H1 (cell line): Measurements from ENCODE around the gene TSPAN17. TPM values are rescaled to one million over a fixed set of nuclear protein-coding genes. Genes with fewer than 3 reads are reported as not detected.

Experiments
- CTCF ChIA-PET: fragments of 300-600 bp; sonication (Branson Sonifier 250); formaldehyde crosslinking; loops from one replicate; lab custom pipeline; 2021; ENCODE audit not compliant: partially characterized antibody; lab: Charles Lee
- POLR2A ChIA-PET: fragments of 300-600 bp; sonication (Branson Sonifier 250); formaldehyde crosslinking; loops from one replicate; lab custom pipeline; 2021; ENCODE audit warnings: inconsistent platforms; ENCODE audit not compliant: partially characterized antibody; lab: Charles Lee
- DNase-seq, 2 experiments: peaks; one replicate each; pipeline versions ENCODE4 v3.0.0 to v3.0.0-alpha.2; 2010 to 2022; ENCODE audit warnings: low spot score in 2 of 2, low read depth in 1 of 2, mixed read lengths in 1 of 2
- FAIRE-seq: peaks from 2 replicates; lab custom pipeline; 2011; peaks lifted over from hg19 to GRCh38; lab: Jason Lieb, UNC
- H2AFZ ChIP-seq: 2 replicates; pipeline ENCODE4 v1.8.1; 2012; ENCODE audit warnings: low read length, inconsistent platforms
- H2AK5ac ChIP-seq: 2 replicates; pipeline ENCODE4 v1.6.1; 2013; ENCODE audit warnings: low read depth, low read length
- H2BK120ac ChIP-seq: replicated peaks from 2 replicates; pipeline ENCODE3; 2013; ENCODE audit warnings: low read depth, low read length, inconsistent platforms
- H2BK12ac ChIP-seq: 2 replicates; pipeline ENCODE4 v1.6.1; 2013; ENCODE audit warnings: low read depth, low read length
- H2BK15ac ChIP-seq: 2 replicates; pipeline ENCODE4 v1.6.1; 2013; ENCODE audit warnings: low read length
- H2BK20ac ChIP-seq: 2 replicates; pipeline ENCODE4 v1.6.1; 2013; ENCODE audit warnings: low read length
- H2BK5ac ChIP-seq: 2 replicates; pipeline ENCODE4 v1.6.1; 2013; ENCODE audit warnings: low read depth, low read length
- H3K14ac ChIP-seq: 2 replicates; pipeline ENCODE4 v1.6.1; 2013; ENCODE audit warnings: inconsistent platforms; ENCODE audit not compliant: insufficient read length
- H3K18ac ChIP-seq: 2 replicates; pipeline ENCODE4 v1.6.1; 2013; ENCODE audit warnings: low read length; ENCODE audit errors: extremely low read depth
- H3K23ac ChIP-seq: 2 replicates; pipeline ENCODE4 v1.6.1; 2013; ENCODE audit warnings: inconsistent platforms; ENCODE audit not compliant: insufficient read length
- H3K23me2 ChIP-seq: 2 replicates; pipeline ENCODE4 v1.6.1; 2013; ENCODE audit warnings: low read depth, low read length
- H3K27ac ChIP-seq: 2 replicates; pipeline ENCODE4 v1.6.1; 2011; ENCODE audit warnings: low read depth, low read length, inconsistent platforms
- H3K27me3 ChIP-seq, 4 experiments: replicated peaks in 1 of 4; 1 replicate in 1 of 4; 2 replicates in 3 of 4; pipeline versions ENCODE4 v1.6.1 to v1.8.1; 2011 to 2013; ENCODE audit warnings: low read length in 3 of 4, mild to moderate bottlenecking in 3 of 4, inconsistent platforms in 2 of 4, mixed read lengths in 2 of 4, moderate library complexity in 1 of 4; ENCODE audit not compliant: control insufficient read depth in 3 of 4, insufficient read depth in 3 of 4; ENCODE audit errors: extremely low read depth in 1 of 4
- H3K36me3 ChIP-seq, 4 experiments: 2 replicates each; pipeline versions ENCODE4 v1.6.1 to v1.8.1; 2011 to 2013; ENCODE audit warnings: mild to moderate bottlenecking in 4 of 4, low read length in 3 of 4, moderate library complexity in 2 of 4, control low read depth in 1 of 4, inconsistent platforms in 1 of 4; ENCODE audit not compliant: insufficient read depth in 4 of 4, control insufficient read depth in 2 of 4
- H3K4ac ChIP-seq: replicated peaks from 2 replicates; pipeline ENCODE3; 2013; ENCODE audit warnings: low read length, low read depth, mixed read lengths, inconsistent platforms; ENCODE audit not compliant: insufficient read length
- H3K4me1 ChIP-seq, 4 experiments: replicated peaks in 1 of 4; 1 replicate in 1 of 4; 2 replicates in 3 of 4; pipeline versions ENCODE4 v1.6.1 to v1.8.1; 2011 to 2013; ENCODE audit warnings: low read length in 3 of 4, inconsistent platforms in 2 of 4, mixed read lengths in 1 of 4; ENCODE audit not compliant: insufficient read depth in 4 of 4, control insufficient read depth in 3 of 4
- H3K4me2 ChIP-seq, 2 experiments: 2 replicates each; pipeline versions ENCODE4 v1.6.1 to v1.8.1; 2011 to 2013; ENCODE audit warnings: low read depth in 2 of 2, low read length in 2 of 2, control low read depth in 1 of 2, inconsistent platforms in 1 of 2, mild to moderate bottlenecking in 1 of 2; ENCODE audit not compliant: insufficient read depth in 1 of 2
- H3K4me3 ChIP-seq, 4 experiments: fragments of 200-600, 300-600 bp in 1 of 4; sonication (generic), shearing (Covaris generic), sonication (Bioruptor Twin) in 1 of 4; 2 replicates each; pipeline versions ENCODE4 v1.5.1 to v1.8.1; 2011 to 2016; ENCODE audit warnings: low read length in 4 of 4, low read depth in 3 of 4, control low read depth in 2 of 4, inconsistent platforms in 2 of 4, mild to moderate bottlenecking in 2 of 4, mixed read lengths in 1 of 4, moderate library complexity in 1 of 4; ENCODE audit not compliant: insufficient read depth in 2 of 4; ENCODE audit errors: extremely low read depth in 1 of 4
- H3K56ac ChIP-seq: replicated peaks from 2 replicates; pipeline ENCODE3; 2013; ENCODE audit warnings: low read depth, mild to moderate bottlenecking, mixed read lengths, low read length, inconsistent platforms; ENCODE audit not compliant: insufficient read length
- H3K79me1 ChIP-seq: 2 replicates; pipeline ENCODE4 v1.6.1; 2013; ENCODE audit warnings: low read depth, low read length, control low read depth
- H3K79me2 ChIP-seq, 2 experiments: 2 replicates each; pipeline versions ENCODE4 v1.6.1 to v1.8.1; 2012 to 2013; ENCODE audit warnings: low read length in 2 of 2, mild to moderate bottlenecking in 2 of 2, inconsistent platforms in 1 of 2; ENCODE audit not compliant: insufficient read depth in 2 of 2, control insufficient read depth in 1 of 2
- H3K9ac ChIP-seq, 4 experiments: replicated peaks in 1 of 4; 1 replicate in 1 of 4; 2 replicates in 3 of 4; pipeline versions ENCODE4 v1.6.1 to v1.8.1; 2011 to 2013; ENCODE audit warnings: low read depth in 3 of 4, low read length in 3 of 4, control low read depth in 2 of 4, mild to moderate bottlenecking in 2 of 4, moderate library complexity in 2 of 4, inconsistent platforms in 1 of 4; ENCODE audit errors: extremely low read depth in 1 of 4
- H3K9me3 ChIP-seq, 2 experiments: 2 replicates each; pipeline versions ENCODE4 v1.6.1 to v1.8.1; 2012 to 2013; ENCODE audit warnings: mild to moderate bottlenecking in 2 of 2, moderate library complexity in 2 of 2, control low read depth in 1 of 2, inconsistent platforms in 1 of 2, low read depth in 1 of 2, low read length in 1 of 2, mixed read lengths in 1 of 2; ENCODE audit not compliant: insufficient read depth in 2 of 2
- H4K20me1 ChIP-seq, 2 experiments: replicated peaks in 1 of 2; 2 replicates each; pipeline versions ENCODE3 to v1.8.1; 2011 to 2013; ENCODE audit warnings: inconsistent platforms in 2 of 2, low read length in 2 of 2, mild to moderate bottlenecking in 1 of 2; ENCODE audit not compliant: insufficient read depth in 2 of 2, control insufficient read depth in 1 of 2
- H4K5ac ChIP-seq: 2 replicates; pipeline ENCODE4 v1.6.1; 2013; ENCODE audit warnings: low read length, low read depth, mixed read lengths, inconsistent platforms; ENCODE audit not compliant: insufficient read length
- H4K8ac ChIP-seq: 2 replicates; pipeline ENCODE4 v1.8.0; 2013; ENCODE audit warnings: mild to moderate bottlenecking, moderate library complexity, low read length, inconsistent platforms; ENCODE audit not compliant: insufficient read depth; ENCODE audit errors: extremely low read depth
- H4K91ac ChIP-seq: replicated peaks from 2 replicates; pipeline ENCODE3; 2013; ENCODE audit warnings: low read length, mixed read lengths, inconsistent platforms; ENCODE audit not compliant: insufficient read length
- CHD2 ChIP-seq: IDR thresholded peaks from 2 replicates; pipeline ENCODE4 v1.6.1; 2012; ENCODE audit warnings: low read length, improper control_type of control experiment
- EP300 ChIP-seq, 2 experiments: IDR thresholded peaks; 1 replicate in 1 of 2; 2 replicates in 1 of 2; pipeline ENCODE4 v1.6.1; 2011 to 2012; ENCODE audit warnings: low read depth in 2 of 2, low read length in 2 of 2, mild to moderate bottlenecking in 2 of 2, borderline replicate concordance in 1 of 2, inconsistent platforms in 1 of 2, moderate library complexity in 1 of 2
- RXRA ChIP-seq: IDR thresholded peaks from 2 replicates; pipeline ENCODE4 v1.6.1; 2011; ENCODE audit warnings: low read depth, mild to moderate bottlenecking, low read length, moderate library complexity; ENCODE audit not compliant: insufficient read depth
- SRF ChIP-seq: IDR thresholded peaks from 2 replicates; pipeline ENCODE4 v1.6.1; 2011; ENCODE audit warnings: mild to moderate bottlenecking, low read depth, low read length, moderate library complexity
- WGBS, 2 experiments: shearing (Covaris generic) in 1 of 2; methylation state at CpG; one replicate each; pipeline versions ENCODE4 v1.1.6 to v1.1.7; 2013 to 2015; ENCODE audit warnings: low lambda C conversion rate in 2 of 2, mixed read lengths in 2 of 2, inconsistent platforms in 1 of 2, low coverage in 1 of 2, missing lambda C conversion rate in 1 of 2; ENCODE audit not compliant: insufficient replicate concordance in 2 of 2, insufficient coverage in 1 of 2, insufficient read length in 1 of 2; ENCODE audit errors: extremely low coverage in 1 of 2, missing lambda C conversion rate in 1 of 2; 5-methylcytosine and 5-hydroxymethylcytosine counted together
- polyA plus RNA-seq, 7 experiments: library from polyadenylated mRNA; depleted of rRNA in 3 of 7; stranded (reverse) in 5 of 7; unstranded in 2 of 7; fragments of >200 nt in 5 of 7; fragments of 200-250 nt in 2 of 7; gene quantifications; 1 replicate in 5 of 7; 2 replicates in 1 of 7; 4 replicates in 1 of 7; pipeline versions ENCODE4 v1.2.1 to v1.2.3, GENCODE V29; 2011 to 2013; ENCODE audit warnings: missing spikeins in 2 of 7, mixed read lengths in 2 of 7
- total RNA-seq: library from RNA; stranded (reverse); fragmentation: NEBNext Ultra II Directional; extraction: Animal tissue kit (Norgen Biotek cat#: 25700); gene quantifications from 2 replicates; pipeline ENCODE4 v1.2.1, GENCODE V29; 2021

TSPAN17 gene
- total and polyA plus RNA-seq, 2 of the 8 experiments (the other 6 are each of a cell fraction or from before 2014, with no cell fraction given) = 41.5 to 53.7 TPM

DNA sequence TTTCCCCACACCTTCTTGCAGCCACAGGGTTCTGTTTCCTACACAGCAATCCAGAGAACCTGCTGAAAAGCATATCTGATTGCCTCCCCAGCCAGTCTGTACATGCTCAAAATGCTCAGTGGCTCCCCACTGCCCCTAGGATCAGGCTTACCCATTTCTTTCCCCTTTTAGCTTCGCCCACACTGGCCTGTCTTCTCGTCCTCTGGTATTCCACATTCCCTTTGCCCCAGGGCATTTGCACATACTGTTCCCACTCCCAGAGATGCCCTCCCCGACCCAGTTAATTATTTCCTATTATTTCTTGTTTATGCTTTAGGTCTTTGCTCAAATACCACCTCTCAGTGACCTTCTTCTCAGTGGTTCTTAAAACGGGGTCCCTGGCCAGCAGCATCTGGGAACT is 6.7 kb upstream of the TSPAN17 start:
- H3K56ac ChIP-seq = no peak overlapping the region
- H2BK12ac ChIP-seq = no peak overlapping the region
- no peak overlapping the region for H3K23ac ChIP-seq
- H4K91ac ChIP-seq = no peak overlapping the region
- H2BK5ac ChIP-seq = no peak overlapping the region
- no peak overlapping the region for H4K5ac ChIP-seq
- H3K9me3 ChIP-seq = no peaks in the 10 kb centered on the region
- H3K4ac ChIP-seq = no peak overlapping the region
- H4K20me1 ChIP-seq = no peaks in the 10 kb centered on the region
- H4K8ac ChIP-seq = no peak overlapping the region
- H3K14ac ChIP-seq = no peak overlapping the region
- no peak overlapping the region for H2BK20ac ChIP-seq
- no peaks in the 10 kb centered on the region for H3K79me1 ChIP-seq
- FAIRE-seq = no peak
- no peaks in the 10 kb centered on the region for H3K23me2 ChIP-seq
- H3K4me1 ChIP-seq = peaks cover 0 to 21% (median 13%) of the 10 kb centered on the region in 4 experiments; a peak in 6 of 7 replicates
- H3K79me2 ChIP-seq = no peaks in the 10 kb centered on the region
- no peaks in the 10 kb centered on the region for H3K27me3 ChIP-seq
- ChIA-PET POLR2A (interaction anchor here (1.0 to 1.7 kb wide), 2 partner anchors 10 kb away, joined by 4 read pairs; partner anchors contain the start of genes EIF4E1B and SNCB), CTCF (interaction anchor here (2.7 to 2.9 kb wide), 2 partner anchors 17 to 67 kb away, joined by 10 read pairs; no protein-coding TSS in a partner anchor)
- H2AFZ ChIP-seq = no peak overlapping the region
- TF ChIP-seq RXRA = no peak
- TF ChIP-seq SRF = no peak
- no peak for TF ChIP-seq EP300 (IDR thresholded peaks at IDR 0.05; ENCODE audit: borderline replicate concordance in 1 of 2, low read depth in 2 of 2, low read length in 2 of 2)
- TF ChIP-seq CHD2 = no peak
- no peak overlapping the region for H3K9ac ChIP-seq
- no peak overlapping the region for H3K4me3 ChIP-seq
- WGBS, 2 experiments = 85% methylated on average over 4 of the region's 4 CpGs; no CpG with 5 or more reads in 1 of the 2 experiments
- H3K18ac ChIP-seq = no peak overlapping the region
- no peak overlapping the region for H3K27ac ChIP-seq
- no peaks in the 10 kb centered on the region for H3K36me3 ChIP-seq
- H3K4me2 ChIP-seq = no peak overlapping the region
- H2BK120ac ChIP-seq = no peak overlapping the region
- no peak for DNase-seq
- no peak overlapping the region for H2BK15ac ChIP-seq
- H2AK5ac ChIP-seq = no peak overlapping the region
